TTC549 (cell line): ENCODE results near the gene NKAIN2.

Source experiments
- FAIRE-seq: peaks from 2 replicates; lab custom pipeline; 2012; peaks lifted over from hg19 to GRCh38; lab: Jason Lieb, UNC

NKAIN2 gene

DNA sequence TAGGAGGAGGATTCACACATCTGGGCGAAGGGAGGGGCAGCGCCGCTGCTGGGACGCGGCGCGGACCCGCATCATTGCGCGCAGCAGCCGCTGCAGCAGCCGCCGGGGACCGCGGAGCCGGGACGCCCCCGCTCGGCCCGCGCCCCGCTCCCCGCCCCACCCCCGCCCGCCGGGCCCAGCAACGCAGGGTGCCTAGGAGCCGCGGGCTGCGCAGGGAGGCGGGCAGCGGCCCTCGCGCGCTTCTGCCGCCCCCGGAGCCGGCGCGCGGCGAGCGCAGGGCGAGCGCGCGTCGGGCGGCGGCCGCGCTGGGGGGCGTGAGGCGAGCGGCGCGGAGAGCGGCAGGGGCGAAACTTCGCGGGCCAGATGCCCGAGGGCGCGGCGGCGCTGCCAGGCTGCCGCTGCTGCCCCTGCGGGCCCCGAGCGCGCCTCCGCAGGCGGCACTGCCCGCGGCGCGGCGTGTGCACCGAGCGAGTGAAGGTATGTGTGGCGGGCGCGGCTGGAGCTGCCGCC lies at the start of gene NKAIN2:
Gene NKAIN2 (plus strand): TSS at position 362 of the 510 bp plus-strand sequence.
- FAIRE-seq: no peak

DNA sequence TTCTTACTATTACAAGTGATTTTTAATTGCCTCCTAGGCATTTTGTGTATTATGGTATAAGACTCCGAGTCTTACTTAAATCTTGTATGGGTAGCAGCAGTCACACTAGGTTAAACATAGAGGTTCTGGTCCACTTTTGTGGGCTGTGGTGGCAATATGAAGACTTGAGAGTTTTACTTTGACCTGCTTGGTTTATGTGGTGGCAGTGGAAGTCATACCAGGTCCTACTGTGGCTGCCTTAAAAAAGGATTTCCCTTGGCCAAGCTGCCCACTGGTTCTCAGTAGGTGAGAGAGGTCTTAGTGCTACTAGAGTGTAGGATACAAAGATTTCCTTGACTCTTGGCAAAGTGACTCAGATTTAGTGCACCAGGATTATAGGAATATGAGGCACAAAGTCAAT lies 44.2 kb upstream of the NKAIN2 start:
- FAIRE-seq: no peak

DNA sequence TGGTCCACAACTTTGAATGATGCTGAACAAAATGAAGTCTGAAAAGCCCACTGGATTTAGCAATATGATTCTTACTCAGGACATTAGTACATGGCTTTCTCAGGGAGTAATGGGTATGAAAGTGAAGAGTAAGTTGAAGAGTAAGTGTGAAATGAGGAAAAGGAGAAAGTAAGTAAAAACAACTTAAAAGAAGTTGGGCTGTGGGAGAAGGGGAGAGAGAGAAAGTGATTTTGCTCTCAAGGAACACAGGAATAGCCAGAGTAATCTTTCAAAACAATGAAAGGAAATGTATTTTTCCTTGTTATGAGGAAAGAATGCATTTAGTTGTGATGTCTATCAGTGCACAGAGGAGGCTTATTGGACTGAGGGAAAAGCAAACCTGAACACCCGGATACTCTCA lies 39.8 kb upstream of the NKAIN2 start:
- FAIRE-seq: no peak

DNA sequence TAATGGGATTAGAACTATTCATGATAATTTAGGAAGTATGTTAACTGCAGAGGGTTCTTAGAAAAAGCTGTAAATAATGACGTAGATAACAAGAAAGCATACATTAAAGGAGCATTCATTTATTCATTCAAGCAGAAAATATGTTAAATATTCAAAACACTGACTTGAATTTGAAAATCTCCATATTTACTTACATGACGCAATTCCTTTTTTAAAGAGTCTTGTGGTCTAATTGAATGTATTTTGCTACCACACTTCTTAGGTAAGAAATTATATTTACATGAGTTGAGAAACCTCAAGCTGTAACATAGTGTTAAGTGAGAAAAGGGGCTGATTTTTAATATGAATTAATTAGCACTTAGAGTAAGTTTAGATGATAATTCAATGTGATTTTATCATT lies 38.9 kb upstream of the NKAIN2 start:
- no peak for FAIRE-seq

DNA sequence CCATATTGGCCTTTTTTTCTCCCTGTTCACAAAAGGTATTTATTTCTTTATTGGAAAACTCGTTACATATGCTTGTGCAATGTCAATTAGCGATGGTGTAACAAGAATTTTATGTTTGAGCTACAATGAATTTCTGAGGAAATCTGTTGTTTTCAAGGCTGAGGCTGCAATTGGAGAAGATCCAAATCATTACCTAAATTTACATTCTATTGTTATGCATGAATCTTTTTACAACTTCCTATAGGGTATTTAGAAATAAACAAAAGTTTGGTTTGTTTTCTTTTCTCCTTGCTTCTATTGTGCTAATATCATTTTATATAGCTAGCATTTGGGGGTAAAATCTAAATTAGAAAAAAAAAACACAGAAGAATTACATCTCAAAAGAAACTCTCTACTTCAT lies 34.7 kb upstream of the NKAIN2 start:
- FAIRE-seq: no peak

DNA sequence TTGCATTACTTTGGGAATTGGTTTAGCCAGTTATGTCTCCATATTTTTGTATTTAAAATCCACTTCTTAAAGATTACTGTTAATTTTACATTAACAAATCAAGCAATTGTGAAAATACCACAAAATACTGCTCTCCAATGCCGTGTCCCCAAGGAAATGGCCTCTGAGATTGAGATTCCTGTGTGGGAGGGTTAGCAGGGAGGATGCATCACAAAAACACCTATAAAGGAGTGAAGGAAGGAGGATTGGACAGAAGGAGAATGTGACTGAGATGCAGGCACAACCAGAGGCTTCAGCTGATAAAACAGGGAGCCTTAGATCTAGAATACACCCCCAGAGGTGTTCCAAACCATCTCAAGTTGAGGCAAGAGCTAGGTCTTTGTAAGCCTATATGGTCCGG lies 34.2 kb upstream of the NKAIN2 start:
- FAIRE-seq: no peak

DNA sequence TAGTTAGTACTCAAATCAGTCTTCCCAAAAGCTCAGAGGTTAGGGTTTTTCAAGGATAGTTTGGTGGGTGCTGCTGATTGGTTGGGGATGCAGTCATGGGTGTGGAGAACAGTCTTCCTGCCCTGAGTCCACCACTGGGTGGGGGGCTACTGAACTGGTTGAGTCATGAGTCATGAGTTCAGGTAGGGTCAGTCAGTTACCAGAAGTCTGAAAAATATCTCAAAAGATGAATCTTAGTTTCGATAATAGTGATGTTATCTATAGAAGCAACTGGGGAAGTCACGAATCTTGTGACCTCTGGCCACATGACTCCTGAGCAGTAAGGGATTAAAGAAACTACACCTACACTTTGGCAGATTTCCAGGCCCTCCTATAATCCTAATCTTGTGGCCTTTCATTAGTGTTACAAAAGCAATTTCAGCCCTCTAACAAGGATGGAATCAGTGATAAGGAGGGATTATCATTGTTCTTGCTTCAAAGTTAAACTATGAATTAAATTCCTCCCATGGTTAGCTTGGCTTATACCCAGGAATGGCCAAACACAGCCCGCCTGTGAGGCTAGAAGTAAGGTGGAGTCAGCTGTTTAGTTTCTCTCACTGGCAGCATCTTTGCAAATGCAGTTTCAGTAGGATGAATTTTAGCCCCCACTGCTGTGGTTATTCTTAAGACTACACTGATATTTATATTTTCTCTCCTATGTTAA lies 33.3 kb upstream of the NKAIN2 start:
- FAIRE-seq: no peak

DNA sequence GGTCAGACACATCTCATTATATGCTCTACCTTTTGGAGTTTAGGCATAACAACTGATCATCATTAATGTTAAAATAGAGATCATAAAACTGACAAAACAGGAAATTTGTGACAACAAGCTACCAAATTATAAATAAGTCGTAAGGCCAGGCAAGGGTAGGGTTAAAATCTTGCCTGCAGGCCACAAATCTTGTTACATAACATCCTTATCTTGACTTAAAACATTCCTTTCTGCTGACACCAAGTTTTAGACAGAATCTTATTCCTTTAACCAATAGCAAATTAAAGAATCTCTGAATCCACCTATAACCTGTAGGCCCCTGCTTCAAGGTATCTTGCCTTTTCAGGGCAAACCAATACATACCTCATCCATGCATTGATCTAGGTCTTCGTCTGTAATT lies 32.5 kb upstream of the NKAIN2 start:
- no peak for FAIRE-seq

DNA sequence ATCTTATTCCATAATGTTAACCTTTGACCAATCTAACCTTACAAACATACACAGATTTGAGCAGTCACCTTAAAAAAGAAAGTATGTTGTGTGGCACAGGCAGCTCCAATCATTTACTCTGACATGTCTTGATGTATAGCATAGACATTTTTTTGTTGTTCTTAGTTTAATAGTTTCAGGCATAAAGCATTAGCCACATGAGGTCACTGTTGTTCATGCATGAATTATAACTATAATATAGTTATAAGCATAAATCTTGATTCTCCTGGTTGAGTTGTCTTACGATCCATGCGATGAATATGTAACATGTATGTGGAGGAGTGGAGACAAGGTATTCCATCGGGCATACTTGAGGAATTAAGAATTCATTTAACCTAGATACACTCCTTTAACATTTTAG lies 26.1 kb upstream of the NKAIN2 start:
- no peak for FAIRE-seq

DNA sequence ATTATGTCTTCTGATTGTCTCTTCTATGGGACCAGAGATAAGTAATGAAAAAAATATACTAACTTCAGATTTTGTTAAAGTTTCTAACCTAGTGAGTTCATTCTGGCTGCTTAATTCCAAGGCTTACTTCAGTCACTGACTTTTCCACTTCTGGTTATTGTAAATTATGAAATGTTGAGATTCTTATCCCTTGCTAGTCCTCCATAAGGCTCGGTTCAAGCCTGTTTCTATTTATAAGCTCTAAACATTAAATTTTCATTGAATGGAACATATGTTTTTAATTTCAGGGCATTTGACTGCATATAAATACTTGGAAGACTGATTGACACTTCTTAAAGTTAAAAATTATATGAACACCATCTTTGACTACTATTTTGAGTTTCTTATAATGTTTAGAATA lies 23.6 kb upstream of the NKAIN2 start:
- no peak for FAIRE-seq

DNA sequence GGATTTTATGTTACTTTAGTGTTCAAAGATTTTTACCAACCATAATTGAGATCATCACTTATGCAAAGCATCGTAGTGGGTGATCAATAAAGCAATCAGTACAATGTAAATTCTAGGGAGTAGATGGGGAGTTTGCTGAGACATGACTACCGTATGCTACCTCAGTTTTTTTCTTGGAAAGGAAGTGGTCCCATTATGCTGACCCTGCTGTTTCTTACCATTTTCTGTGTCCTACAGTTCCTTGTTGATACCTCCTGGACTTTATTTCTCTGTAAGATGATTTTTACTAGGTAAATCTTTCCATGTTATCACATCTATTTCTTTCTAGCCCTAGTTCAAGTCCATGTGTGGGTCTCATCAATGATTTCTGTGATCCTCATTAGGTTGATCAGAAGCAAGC lies 19.3 kb upstream of the NKAIN2 start:
- no peak for FAIRE-seq

DNA sequence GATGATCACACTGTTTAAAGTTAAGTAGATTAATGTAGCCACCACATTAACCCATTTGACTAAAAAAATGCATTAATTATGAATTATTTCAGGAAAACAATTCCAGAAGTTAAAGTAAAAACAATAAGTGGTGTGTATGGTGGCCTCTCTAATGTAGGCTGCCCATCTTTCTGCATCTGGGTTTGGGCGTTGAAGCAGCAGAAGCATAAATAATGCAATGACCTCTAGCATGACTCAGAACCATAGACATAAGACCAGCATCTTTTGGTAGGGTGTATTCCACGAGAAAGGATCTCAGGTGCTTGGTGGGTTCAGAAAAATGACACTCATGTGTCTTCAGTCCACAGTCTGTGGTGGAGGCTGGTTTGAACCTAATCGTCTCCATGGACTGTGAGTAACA lies 18.6 kb upstream of the NKAIN2 start:
- FAIRE-seq: no peak

DNA sequence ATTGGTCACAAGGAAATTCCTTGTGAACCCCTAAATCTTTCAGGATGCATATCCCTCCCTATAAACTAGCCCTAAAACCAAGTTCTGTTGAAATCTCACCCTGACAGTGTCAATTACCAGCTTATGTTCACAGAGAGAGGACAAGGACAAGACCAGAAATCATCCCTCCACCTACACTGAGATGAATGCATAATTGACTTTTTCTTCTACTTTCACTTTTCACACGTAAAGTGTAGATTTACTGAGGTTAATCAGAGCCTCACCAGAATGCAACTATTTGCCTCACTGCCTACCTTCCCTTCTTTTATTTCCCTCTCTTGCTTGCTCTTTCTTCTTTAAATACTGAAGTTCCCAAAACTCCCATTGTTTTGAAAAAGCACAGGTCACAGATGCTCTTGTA lies 15.3 kb upstream of the NKAIN2 start:
- FAIRE-seq: no peak

DNA sequence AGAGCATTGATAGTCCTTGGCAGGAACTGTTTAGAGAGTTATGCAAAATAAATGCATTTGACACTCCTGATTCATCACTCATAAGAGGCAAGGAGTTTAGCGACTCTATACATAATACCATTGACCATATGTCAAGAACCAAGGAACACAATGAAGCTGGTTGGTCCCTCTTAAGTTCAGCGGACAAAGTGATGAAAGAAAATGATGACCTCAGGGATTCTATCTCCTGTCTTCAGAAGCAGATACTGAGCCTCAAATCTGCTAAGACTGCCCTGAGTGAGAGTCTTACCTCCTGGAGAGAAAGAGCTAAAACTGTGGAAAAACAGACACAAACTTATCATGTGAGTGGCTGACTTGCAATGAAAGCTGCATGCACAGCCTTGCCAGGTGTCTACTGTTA lies 9.5 kb upstream of the NKAIN2 start:
- no peak for FAIRE-seq

DNA sequence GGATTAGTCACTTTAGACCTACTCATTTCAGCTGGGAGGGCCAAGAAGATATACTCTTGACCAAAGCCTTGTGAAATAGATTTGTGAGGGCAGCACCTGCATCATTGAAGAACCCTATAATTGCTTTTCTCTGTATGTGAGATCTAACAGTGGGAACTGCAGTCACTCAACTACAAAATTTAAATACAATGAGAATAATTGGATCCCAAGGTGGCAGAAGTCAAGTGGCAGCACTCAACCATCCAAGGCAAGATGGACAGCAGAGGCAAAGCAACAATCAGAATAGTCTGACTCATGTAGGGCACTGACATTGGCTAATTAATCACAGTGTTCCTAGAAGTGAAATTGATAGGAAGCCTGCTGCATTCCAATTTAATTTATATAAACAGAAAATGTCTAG lies 8.9 kb upstream of the NKAIN2 start:
- no peak for FAIRE-seq

DNA sequence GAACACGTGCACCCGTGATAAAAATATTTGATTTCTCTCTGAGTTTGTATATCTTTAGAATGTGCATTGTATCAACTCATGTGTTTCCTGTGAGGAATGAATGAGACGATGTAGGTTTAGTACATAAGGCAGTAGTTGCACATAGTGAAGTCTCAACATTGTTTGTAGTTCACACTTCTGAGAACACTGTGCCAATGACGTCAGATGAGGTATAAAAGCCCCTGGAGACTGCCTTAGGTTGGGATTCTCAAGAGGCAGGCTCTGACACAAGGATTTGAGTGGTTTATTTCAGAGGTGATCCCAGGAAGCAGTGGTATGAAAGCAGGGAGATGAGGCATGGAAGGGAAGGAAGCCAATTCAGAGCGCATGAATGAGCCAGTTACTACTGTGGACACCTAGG lies 2.6 kb upstream of the NKAIN2 start:
- FAIRE-seq: no peak

DNA sequence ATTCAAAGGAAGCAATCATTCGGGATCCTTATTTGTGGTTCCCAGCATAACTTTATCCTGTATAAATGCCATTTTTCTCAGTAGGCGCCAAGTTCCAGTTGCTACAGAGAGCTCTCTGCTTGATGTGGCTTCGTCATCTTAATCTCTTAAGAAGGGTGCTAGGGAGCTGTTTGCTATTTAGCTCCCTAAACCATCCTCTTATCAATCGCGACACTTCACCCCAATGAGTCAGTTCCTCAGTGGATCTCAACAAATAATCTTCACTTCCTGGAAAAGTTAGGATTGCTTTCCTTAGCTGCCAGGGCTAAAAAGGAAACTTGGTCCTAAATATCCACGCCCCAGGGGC lies 1.3 kb upstream of the NKAIN2 start:
- FAIRE-seq: no peak

DNA sequence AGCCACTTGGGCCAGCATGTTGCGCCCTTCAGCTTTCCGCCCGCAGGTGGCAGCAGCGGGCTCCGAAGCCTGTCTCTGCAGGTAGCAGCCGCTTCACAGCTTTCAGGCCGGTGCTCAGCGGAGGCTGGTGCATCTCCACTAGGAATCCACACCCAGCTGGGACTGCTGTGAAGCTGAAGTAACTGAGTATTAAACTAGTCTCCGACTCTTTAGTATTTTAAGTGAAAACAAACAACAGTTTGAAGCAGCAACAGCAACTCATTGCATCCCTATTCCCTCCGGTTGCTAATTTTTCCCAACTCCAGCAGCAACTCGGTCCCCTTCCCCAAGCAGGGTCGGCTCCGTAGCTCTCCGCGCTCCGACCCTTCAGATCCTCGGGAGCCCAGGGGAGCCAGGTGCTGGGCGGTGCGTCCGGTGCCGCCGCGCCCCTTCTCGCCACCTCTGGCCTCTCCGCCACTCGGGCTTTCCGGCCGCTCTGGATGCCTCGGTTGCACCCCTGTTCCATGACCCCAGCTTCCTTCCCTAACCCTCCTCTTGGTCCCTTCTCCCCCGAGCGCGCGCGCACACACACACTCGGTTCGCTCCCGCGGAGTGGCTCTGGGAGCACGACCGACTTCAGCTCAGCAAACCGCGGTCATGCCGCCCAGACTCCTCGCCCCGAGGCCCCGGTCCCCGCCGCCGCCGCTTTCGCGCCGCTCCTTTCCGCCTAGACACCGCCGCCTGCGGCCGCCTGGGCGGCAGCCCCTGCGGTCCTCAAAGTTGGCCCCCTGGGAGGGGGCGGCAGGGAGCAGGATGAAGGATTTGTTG lies 765 bp upstream of the NKAIN2 start:
- no peak for FAIRE-seq

DNA sequence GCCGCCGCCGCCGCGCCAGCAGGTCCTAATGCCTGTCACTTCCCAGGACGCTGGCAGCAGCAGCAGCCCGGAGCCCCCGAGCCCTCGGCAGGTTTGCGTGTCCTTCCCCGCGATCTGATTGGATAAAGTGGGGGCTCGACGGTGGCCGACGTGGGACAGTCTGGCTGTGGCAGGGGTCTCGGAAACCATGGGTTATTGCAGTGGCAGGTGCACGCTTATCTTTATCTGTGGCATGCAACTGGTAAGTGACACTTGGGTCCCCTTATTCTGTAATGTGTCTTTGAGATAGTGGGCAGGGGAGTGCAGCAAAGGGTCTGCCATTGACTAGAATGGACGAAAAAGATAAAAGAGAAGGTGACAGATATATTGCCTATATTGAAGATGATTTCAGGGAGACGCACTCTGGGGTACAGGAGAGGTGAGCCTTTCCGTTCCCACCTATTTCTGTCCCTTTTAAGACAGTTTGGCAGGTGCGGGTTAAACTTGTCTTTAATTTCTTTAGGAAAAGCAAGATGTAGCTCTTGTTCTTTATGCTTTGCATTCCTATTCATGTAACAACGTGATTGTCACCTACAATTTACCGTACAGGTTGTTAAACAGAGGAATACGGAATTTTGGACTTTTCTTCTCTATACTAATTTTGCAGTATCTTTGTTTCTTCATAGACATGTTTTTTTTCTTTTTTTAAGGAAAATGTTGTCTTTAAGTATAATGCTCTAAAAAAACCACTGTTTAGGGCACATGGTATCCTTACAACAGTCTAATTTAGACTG lies 535 bp downstream of the NKAIN2 start:
- no peak for FAIRE-seq

DNA sequence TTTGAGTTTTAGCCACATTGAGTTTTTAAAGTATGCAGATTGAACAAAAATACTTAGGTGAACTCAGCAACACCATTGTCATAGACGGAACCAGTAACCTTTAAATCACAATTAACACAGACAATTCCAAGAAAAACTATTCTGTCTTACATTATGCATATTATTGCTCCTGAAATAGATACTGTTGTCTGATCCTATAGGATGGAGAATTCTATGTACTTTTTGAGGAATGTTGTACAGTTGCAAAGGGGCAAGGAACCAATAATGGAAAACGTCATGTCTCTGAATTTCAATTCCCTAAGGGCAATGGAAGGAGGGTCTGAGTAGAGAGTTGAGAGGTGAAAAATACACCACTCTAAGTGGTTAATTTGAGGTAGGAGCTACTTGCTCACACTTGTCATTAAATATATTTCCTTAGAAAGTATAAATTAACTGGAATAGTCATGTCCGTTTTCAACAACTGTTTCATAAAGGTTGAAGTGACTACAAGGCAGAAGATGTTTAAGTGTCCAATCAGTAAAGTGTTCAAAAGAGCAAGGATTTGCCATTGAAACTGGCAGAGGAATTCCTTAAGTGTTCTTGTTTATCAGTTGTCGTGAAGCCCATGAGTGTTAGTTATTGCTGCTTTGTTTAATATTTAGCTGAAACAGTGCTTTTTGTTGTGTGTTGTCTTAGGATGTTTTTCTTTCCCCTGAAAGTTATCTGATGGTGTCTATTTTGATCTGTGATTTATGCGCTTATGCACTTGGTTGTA lies 1.3 kb downstream of the NKAIN2 start:
- no peak for FAIRE-seq

DNA sequence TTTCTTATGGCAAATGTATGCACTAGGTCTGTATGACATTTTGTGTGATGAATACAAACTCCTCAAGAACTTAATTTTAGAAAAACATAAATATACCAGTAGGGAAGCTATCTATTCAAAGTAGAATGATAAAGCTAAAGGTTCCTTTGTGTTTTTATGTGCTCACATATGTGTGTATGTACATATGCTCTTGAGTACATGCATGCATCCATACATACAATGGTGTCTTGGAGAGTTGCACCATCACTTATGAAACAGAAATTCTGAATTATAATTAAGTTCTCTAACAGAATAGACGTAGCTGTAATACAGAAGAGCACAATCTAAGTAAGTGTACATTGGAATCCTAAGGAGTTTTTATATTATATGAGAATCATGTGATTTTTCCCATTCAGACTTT lies 2.3 kb downstream of the NKAIN2 start:
- no peak for FAIRE-seq

DNA sequence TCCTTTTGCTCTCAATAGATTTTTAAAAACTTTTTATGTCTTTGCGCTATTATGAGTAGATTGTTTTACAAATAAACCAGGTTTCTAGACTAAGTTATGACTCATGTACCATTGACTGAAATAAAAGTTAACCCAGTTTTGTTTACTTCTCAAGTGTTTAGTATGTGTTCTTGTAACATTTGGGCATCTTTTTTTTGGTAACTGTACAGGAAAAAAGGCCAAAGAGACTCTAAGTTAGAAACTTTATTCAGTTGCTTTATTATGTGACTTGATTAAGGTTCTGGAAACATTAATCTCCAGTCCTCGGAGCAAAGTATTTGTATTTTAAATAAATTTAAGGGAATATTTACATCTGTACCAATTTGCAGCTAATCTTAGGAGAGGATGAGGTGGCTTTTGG lies 2.9 kb downstream of the NKAIN2 start:
- no peak for FAIRE-seq

DNA sequence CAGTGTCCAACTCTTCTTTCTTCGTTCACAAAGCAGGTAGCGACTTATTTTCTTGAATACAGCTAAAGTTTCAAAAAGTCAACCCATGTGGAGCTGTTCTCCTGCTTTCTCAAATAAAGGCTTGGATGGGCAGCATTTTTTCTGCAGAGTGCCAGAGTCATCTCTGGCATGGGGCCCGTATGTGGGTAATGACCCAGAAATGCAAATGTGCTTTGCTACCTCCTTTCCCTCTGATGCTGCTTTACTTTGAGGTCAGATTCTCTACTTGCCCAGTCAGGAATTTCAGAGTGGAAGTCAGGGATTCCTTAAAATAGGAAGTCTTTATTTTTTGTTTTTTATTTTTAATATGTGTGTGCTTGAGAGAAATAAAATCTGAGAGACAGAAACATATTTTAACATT lies 4.9 kb downstream of the NKAIN2 start:
- no peak for FAIRE-seq
